Renal cortical epithelial cell (primary cell): ENCODE results near the gene DSCAM. TPM values are rescaled to one million over a fixed set of nuclear protein-coding genes. Genes with fewer than 3 reads are reported as not detected.

Source experiments
- DNase-seq: peaks from one replicate; pipeline ENCODE4 v3.0.0-alpha.2; 2011; ENCODE audit warnings: low read depth
- total RNA-seq: library from RNA; depleted of rRNA; stranded (reverse); fragments of >200 nt; gene quantifications from 2 replicates; pipeline ENCODE4 v1.2.3, GENCODE V29; 2014

The DSCAM gene
- total RNA-seq, 1 donor from 2014 or later, result not detected

DNA sequence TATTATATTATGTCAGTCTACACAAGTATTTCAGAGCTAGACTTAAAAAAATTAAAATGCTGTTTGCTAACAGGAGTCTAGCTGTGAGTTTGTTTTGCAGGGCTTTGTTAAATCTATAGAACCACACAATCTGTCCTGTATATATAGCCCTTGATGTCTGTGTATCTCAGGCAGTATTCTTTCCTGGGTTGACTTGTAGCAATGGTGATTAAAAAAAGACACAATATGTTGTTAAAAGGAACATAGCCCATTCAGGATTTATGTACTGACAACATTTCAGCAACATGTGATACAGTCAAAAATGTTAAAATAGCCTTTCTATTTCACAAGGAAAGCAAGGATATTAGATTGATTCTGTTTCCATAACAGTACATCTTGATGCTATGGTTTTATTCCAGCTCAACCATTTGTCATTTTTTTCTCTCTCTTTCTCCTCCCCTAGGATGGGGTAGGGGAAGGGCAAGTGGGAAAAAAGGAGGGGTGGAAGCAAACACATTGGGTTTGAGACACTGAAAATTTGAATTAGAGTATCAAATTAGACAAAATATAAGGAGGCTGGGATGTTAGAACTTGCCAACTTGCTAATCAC lies 139.2 kb downstream of the DSCAM start:
- no peak for DNase-seq

DNA sequence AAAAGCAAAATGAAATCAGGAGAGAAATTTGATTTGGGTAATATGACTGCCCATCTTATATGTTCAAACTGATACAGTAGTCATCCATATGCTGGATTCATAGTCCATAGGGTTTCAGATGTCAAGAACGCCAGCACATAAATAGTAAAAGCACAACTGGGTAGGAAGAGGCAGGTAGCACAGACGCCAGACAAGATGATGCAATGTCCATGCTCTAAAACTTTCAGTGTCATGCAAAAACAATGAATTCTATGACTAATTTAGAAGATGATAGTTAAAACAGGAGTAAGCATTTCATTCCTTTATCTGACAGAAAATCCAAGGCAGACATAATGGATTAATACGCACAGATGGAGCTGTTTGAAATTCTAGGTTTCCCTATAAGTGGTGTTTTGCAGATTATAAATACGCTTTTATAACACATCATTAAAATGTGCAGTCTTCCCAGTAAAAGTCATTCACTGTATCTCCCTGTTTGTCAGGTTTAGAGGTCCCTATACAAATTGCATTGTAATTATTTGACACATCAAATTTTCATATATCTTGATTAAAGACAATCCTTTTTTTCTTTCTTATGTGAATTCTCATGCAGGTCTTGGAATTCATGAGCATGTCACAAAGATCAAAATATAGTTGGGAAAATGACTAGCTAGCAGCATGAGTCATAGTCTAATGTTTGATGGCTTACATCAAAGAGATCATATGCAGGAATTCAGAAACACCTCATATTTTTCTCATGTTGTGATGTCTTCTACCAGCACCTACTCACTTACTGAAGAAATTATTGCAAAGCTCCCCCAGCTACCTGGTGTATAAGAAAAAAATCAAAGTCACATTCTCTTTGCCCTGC lies 139.9 kb downstream of the DSCAM start:
- DNase-seq, result peak; percentile 10

DNA sequence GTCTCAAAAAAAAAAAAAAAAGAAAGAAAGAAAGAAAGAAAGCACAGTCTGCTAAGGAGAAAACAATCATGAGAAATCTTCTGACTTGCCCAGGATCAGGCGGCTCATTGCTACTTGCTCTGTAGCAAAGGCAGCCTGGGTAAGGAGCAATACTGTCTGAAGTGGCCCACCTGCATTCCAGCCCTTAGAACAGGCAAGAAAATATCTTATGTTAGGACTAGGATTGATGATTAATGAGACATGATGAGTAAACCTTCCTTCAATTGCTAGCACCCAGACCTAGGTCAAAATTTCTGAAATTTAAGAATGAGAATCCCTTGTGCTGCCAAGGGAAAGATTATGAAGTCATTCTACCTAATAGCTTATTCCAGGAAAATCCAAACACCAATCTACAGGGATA lies 140.8 kb downstream of the DSCAM start:
- DNase-seq, result no peak

DNA sequence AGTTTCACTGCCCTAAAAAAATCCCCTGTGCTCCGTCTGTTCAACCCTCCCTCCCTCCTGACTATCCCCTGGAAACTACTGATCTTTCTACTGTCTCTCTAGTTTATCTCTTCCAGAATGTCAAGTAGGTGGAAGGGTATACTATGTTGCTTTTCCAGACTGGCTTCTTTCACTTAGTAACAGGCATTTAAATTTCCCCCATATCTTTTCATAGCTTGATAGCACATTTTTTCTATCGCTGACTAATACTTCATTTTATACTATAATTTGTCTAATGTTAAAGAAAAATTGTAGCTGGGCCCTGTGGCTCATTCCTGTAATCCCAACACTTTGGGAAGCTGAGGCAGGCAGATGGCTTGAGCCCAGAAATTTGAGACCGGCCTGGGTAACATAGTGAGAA lies 142.8 kb downstream of the DSCAM start:
- DNase-seq, result no peak

DNA sequence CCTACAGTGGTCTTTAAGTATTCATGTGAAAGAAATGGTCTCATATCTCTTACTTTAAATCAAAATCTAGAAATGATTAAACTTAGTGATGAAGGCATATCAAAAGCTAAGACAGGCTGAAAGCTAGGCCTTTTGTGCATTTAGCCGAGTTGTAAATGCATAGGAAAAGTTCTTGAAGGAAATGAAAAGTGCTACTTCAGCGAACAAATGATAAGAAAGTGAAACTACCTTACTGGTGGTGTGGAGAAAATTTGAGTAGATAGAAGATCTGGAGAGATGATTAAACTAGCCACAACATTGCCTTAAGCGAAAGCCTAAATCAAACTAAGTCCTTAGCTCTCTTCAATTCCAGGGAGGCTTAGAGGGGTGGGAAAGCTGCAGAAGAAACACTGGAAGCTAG lies 147.6 kb downstream of the DSCAM start:
- DNase-seq, result no peak

DNA sequence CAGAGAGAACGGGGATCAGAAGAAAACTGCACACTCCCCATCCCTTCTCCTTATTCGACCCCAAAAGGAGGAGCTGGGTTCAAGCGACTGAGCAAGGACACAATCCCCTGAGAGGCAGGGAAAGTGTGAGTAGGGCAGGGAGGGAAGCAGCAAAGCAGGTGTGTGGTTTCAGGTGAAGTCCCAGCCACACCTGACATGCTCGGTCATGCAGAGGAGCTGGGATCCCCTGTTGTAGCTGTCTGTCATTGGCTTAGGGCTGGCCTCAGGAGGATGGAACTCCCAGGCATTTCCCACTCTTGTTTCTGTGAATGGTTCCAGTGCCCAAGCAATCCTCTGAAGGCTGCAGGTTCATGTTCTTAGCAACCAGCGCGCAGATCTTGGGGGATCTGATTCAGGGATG lies 150.7 kb downstream of the DSCAM start:
- no peak for DNase-seq

DNA sequence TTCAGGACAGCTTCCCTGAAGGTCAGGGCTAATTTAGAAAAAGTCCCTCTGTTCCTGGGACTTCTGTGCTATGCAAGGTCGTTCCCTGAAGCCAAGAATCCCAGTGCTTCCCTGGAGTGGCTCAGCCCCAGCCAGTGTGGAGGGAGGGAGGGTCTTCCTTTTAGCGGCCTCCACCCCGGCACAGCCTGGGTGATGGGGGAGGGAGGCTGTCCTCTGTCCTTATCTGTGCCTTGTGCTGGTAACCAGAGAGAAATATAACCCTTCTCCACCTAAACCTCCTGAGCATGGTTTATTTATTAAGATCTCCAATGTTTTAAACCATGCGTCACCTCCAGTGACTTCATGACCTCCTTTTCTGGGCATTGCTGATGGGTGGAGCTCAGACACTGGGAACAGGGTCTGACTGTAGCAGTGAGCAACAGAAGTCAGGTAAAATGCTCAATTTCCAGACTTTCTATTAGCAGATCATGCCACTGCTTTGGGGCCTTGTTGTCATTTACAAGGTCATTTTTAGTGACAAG lies 157.1 kb downstream of the DSCAM start:
- no peak for DNase-seq

DNA sequence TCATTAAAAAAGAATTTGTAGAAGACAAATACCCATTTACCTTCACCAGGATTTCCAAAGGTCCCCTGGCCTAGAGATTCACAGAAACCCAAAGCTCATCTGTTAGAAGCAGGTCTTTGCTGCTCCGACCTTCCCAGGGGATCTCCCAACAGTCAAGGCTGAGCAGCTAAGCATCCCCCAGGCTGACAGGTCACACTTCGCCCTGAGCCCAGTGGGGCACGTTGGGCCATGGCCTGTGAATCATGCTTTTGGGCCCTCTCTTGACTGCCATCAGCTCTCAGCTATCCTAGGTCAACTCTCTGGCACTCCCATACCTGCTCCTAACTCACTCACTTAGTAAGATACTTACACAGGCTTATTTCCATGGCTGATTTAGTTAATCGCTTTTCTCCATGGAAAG lies 157.7 kb downstream of the DSCAM start:
- DNase-seq, result no peak

DNA sequence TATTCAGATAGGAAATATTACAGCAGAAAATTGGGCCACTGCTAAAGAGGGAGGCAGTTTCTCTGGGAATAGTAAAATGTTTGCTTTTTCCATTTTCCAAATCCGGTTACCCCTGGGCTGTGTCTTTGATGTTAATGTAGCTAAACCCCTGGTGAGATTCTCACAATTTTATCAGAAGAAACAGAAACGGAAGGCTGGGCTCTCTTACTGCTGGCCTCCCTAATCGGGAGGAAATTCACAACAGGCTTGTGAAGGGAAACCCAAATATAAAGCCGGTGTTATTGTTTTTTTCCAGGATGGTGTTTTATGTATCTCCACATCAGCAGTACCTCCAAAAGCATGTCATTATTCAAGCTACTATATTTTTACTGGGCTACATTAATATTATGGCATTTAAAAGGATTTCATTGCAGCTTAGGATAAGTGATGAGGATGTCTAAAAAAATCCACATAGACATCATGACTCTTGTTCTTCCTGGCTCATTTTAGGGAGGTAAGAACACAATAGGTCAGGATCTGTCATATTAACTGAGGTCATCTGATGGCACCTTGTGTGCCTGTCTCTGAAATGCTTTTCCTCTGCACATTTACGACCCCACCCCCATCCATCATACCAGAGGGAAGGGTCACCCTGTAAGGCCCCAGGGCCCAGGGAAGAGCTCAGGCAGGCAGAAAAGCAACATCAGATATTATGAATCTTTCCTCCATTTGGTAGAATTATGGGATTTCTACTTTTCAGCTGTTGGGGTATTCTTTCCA lies 158.7 kb downstream of the DSCAM start:
- no peak for DNase-seq

DNA sequence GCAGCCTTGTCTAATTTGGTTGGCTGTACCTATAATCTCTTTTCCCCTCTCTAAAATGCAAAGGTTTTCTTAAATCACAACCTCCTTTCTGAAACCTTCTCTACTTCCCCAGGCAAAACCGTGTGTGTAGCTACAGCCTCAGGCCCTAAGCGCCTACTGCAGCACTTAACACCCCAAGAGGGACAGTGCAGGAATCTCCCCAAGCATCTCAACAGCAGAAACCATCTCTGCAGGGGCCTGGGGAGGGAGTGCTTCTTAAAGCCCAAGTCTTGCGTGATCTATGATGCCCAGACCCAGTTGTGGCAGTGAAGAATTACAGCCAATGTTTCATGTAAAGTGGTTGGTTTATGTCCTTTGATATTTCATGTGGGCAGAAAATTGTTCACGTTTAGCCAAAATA lies 159.3 kb downstream of the DSCAM start:
- no peak for DNase-seq

DNA sequence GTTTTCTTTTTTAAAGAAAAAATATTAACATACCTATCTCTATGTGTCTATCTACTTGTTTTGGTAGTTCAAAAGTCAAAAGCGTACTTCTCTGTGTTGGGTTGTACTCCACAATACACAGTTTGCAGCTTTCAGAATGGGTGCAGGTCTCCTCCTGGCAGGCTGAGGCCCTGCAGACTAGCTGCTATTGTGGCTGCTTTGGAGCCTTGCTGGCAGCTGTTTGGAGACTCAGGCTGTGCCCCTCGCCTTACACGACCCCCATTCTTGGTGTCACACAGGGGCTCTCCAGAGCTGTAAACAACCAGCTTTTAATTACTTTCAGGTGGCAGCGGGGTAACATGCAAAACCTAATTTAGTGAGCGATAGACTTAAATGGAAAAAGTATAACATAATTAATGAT lies 160.4 kb downstream of the DSCAM start:
- DNase-seq, result no peak

DNA sequence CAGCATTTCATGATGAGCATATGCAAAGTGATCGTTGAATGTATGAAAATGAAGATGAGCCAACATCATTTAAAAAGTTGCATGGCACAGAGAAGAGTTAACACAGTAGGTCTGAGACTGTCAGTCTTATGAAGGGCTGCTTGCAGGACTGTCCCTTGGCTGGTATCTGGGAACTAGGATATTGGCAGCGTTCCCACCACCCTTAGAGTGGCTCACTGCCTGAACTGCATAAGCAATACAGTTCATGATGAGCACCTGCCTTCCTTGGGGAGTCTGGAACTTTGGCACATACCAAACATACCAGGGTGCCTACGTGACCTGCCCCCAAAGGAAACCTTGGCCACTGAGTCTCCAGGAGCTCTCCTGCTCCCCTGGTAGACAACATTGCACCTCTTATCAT lies 161.8 kb downstream of the DSCAM start:
- peak; percentile 1 for DNase-seq

DNA sequence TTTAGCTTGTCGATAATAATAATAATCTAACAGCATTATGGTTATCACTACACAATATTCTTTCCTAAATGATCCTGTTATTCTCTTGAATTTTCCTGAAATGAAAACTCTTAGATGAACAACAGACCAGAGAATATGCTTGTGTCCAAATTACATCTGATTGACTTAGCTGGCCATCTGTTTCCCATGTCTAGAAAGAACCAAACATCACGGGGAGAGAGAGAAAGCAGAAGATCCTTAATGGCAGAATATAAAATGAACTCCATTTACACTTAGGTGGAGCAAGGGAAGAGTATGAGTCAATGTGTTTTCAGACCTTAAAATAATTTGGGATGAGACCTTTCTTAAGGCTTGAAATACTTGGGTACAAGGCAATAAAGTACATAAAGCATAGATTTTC lies 162.2 kb downstream of the DSCAM start:
- no peak for DNase-seq

DNA sequence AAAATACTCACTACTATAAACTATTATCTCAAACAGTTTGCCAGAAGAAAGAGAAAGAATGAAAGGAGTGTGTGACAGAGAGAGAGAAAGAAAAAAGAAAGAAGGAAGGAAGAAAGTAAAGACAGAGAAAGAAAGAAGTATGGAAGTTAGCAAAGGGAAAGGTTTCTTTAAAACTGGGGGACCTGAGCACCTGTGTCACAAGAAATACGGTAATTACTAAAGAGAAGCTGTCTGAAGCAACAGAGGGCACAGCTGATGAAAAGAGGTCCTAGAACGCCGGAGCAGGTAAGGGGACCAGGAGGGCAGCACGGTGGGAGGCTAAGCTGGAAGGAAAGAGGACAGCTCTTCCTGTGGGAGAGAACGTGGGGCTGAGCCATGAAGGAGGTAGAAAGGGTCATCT lies 163.6 kb downstream of the DSCAM start:
- no peak for DNase-seq

DNA sequence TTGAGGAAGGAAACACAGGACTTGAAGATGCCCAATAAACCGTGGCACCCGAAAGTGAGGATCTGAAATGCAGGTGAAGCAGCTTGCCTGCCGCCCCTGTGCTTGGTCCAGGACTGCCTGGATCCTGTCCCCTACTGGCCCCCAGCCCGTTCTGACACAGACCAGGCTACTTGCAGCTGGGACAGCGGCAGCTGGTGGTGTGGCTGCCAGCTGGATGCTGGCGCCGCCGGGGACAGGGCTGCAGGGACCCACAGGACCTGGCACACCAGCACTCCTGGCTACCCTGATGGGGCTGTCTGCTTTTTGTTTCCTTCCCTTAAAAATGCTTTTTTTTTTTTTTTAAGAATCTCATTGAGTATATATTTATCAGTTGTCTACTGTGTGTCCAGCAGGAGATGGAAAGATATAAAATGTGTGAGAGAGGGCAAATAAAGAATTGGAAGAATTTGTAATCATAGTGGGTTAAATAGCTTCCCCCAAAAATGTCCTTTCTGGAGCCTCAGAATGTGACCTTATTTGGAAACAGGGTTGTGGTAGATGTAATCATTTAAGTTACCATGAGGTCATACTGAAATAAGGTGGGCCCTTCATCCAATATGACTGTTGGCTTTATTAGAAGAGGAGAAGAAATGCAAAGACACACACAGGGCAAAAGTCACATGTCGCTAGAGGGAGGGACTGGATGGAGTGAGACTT lies 165.6 kb downstream of the DSCAM start:
- no peak for DNase-seq

DNA sequence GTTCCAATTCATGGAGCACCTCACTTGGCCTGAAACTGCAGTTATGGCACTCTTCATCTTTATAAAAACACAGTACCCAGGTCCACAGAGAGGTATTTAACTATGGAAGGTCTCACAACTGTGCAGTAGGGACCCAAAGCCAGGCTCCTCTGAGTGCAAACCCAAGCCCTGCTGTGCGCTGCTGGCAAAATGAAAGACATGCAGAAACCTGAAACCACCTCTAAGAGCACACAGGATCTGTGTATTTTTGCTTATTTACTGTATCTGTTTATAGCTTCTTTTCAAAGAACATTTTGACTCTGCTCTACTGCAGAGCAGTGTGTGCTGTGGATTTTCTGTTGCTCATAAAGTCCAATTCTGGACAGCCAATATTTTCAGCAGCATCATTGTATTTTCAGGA lies 166.6 kb downstream of the DSCAM start:
- no peak for DNase-seq

DNA sequence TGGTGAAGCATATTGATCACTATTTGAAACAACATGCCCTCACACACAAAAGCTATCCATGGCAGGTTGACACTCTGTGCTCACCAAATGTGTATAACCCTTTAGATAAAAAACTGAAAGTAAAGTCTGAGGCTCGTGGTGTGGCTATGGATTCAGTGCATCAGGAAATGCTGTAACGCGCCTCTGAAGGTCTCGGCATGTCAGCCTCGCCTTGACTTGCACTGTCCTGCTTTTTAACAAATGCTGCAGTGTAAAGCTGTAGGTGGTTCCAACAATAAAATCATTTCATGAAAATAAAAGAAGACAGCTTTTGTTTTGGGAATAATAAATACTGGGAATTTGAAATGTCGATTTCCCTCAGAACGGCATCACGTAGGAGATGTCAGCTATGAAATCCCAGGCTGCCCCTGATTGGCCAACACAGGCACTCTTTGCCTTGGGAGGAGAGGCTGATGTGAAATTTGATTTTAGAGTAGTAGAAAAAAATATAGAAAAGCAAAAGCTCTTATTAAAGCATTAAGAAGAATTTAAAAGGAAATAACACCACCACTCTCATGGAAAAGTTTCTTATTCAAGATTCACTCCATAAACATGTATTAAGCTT lies 168.2 kb downstream of the DSCAM start:
- DNase-seq, result no peak

DNA sequence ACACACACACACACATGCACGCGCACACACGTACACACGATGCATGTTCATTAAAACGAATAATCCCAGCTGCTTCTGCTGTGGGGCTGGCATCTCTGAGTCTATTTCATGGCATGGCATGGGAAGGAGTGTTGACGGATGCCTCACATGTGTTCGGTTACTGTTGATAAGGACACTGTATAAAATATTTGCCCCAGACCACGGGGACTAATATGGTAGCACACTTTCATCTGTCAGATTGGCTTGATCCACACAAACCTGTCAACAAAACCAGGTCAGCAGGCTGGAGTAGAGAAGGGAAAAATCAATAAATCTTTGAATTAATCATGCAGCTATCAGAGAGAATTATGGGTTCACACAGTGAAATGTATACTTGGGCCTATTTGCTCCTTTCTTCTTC lies 171.9 kb downstream of the DSCAM start:
- DNase-seq, result no peak

DNA sequence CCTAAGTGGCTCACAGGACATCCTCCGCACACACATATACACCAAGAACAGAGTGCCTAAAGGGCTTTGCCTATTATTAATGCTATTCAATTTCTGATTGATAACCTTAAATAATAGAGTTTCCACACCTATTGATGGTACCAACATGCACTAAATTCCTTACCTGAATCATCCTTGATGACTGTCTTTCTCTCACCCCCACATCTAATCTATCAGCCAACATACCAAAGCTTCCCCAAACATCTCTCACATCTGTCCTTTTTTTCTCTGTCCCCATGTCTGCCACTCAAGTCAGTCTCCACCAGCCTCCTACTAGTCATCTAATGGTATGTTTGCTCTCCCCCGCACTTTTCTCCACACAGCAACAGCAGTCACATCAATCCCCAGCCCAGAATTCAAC lies 174.4 kb downstream of the DSCAM start:
- DNase-seq, result no peak

DNA sequence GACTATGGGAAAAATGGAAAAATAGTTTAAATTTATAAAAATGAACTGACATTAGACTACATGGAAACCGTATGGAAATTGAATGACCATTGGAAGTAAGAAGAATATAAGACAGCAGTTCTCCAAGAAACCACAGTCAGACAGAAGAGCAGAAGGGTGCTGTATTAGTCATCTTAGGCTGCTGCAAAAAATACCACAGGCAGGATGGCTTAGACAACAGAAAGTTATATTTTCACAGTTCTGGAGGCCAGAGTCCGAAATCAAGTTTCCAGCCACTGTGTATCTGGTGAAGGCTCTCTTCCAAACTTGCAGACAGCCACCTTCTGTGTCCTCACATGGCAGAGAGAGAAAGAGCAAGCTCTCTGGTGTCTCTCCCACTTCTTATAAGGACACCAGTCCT lies 175.2 kb downstream of the DSCAM start:
- no peak for DNase-seq

DNA sequence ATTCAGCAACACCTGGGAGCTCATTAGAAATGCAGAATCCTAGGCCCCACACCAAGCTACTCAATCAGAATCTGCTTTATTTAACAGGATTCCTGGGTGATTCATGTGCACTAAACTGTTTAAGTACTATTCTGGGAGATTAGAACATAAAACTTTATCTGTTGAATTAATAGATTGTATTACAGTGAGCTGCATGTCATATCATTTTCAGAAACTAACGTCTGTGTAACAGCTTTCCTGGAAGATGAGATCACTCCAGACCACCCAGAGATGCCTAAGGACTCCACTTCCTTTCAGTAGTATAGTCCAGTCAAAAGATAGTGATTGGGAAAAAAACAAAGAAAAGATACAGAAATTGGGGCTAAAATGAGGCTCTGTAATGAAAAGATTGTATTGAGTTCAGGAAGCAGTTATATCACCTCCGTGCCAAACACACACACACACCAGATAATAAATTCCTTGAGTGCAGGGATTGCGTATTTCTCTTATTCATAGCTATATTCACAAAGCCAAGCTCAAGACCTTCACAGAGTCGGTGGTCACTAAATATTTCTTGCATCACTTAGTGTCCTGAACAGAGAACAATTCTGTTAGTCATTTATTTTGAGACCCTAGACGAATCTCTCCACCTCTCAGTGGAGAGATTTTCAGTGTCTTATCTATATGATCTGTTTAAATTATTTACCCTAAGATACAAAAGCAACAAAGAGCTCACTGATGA lies 178.2 kb downstream of the DSCAM start:
- DNase-seq, result no peak
